MCF 10A (cell line): ENCODE data around the gene TTLL9. TPM values are rescaled to one million over a fixed set of nuclear protein-coding genes. Genes with fewer than 3 reads are reported as not detected.
A peak's percentile ranks its signal among the peaks of the same experiment; 100 is the strongest.

Experiments
- BruUV-seq: library from RNA; stranded (reverse); fragments of 400-500 nt; replicated peaks from 2 replicates; lab custom pipeline; 2021; lab: Mats Ljungman, UMichigan
- CTCF ChIA-PET: fragments of 300-600 bp; sonication (Branson Sonifier 250); formaldehyde crosslinking; extraction: SDS; loops from one replicate; lab custom pipeline; 2021; ENCODE audit warnings: antibody characterized with exemption, inconsistent platforms; lab: Yijun Ruan, JAX
- POLR2A ChIA-PET: fragments of 300-600, 350-650 bp; sonication (Branson Sonifier 250); formaldehyde crosslinking; extraction: SDS; loops from one replicate; lab custom pipeline; 2020; ENCODE audit warnings: antibody characterized with exemption, inconsistent platforms; lab: Yijun Ruan, JAX
- DNase-seq: peaks from one replicate; pipeline ENCODE4 v3.0.0-alpha.2; 2018; ENCODE audit not compliant: unreplicated experiment
- H3K27ac Mint-ChIP-seq: one replicate; pipeline ENCODE4 v1.8.0; 2022; ENCODE audit warnings: mild to moderate bottlenecking, low read depth, mixed read lengths; ENCODE audit not compliant: unreplicated experiment
- H3K27me3 Mint-ChIP-seq: one replicate; pipeline ENCODE4 v1.8.0; 2022; ENCODE audit warnings: mixed read lengths; ENCODE audit not compliant: insufficient read depth, unreplicated experiment
- H3K36me3 Mint-ChIP-seq: one replicate; pipeline ENCODE4 v1.8.0; 2022; ENCODE audit warnings: mild to moderate bottlenecking, moderate library complexity, mixed read lengths; ENCODE audit not compliant: insufficient read depth, unreplicated experiment
- H3K4me1 Mint-ChIP-seq: one replicate; pipeline ENCODE4 v1.8.0; 2022; ENCODE audit warnings: mixed read lengths; ENCODE audit not compliant: insufficient read depth, unreplicated experiment
- H3K4me3 Mint-ChIP-seq: one replicate; pipeline ENCODE4 v1.8.0; 2022; ENCODE audit warnings: mild to moderate bottlenecking, moderate library complexity, mixed read lengths; ENCODE audit not compliant: unreplicated experiment
- H3K9me3 Mint-ChIP-seq: one replicate; pipeline ENCODE4 v1.8.0; 2022; ENCODE audit warnings: mixed read lengths; ENCODE audit not compliant: unreplicated experiment
- intact Hi-C: fragments of 100-400 bp; cut with micrococcal nuclease; formaldehyde crosslinking; loops from 2 replicates; pipeline ENCODE4 v1.14.1; 2022
- total RNA-seq: library from RNA; stranded (reverse); gene quantifications from 2 replicates; pipeline ENCODE4 v1.2.3, GENCODE V29; 2022
- TF ChIP-seq, protein P1 (sequence below): fragments of 200-600 bp; IDR thresholded peaks from one replicate; pipeline ENCODE4 v1.8.0; 2022; ENCODE audit warnings: antibody characterized with exemption, mild to moderate bottlenecking; ENCODE audit not compliant: unreplicated experiment

TTLL9 gene
- total RNA-seq, 1 experiment from 2014 or later = 0.19 TPM

DNA sequence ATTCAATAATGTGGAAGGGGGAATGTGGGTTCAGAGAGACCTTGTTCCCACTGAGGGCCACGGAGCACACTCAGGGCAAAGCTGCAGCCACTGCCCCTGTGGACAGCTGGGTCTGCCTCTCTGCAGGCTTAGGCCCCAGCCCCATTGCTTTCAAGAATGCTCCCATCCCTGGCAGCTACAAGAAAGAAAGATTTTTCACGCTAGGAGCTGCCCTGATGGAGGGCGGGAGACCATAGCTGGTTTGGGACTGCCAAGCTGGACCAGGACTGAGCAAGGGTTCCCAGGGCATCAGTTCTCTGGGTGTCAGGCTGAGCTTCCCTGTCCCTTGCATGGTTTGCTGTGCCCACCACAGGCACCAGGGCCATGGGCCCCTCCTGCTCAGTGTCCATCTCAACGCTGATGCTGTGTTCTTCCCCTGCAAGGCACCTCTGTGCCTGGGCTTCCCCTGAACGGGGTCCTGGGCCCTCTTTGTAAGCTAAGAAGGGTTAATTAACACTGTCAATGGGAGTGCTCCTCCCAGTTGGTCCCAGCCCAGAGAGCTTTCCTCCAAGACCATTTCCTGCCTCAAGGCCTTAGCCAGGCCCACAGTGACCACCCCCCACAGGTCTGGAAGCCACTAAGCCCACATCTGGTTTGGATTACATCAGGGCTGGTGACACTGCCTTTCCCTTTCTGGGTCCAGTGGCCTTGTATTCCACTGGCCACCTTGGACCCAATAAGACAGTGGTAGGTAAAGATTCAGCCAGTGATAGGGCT lies 33.4 kb upstream of the TTLL9 start:
- Mint-ChIP-seq H3K4me1 (peaks cover 10% of the 10 kb centered on the region), H3K4me3 (no peak overlapping the region), H3K27ac (no peak overlapping the region), H3K9me3 (no peaks in the 10 kb centered on the region), H3K27me3 (no peaks in the 10 kb centered on the region), H3K36me3 (no peaks in the 10 kb centered on the region)
- TF ChIP-seq, protein P1, sequence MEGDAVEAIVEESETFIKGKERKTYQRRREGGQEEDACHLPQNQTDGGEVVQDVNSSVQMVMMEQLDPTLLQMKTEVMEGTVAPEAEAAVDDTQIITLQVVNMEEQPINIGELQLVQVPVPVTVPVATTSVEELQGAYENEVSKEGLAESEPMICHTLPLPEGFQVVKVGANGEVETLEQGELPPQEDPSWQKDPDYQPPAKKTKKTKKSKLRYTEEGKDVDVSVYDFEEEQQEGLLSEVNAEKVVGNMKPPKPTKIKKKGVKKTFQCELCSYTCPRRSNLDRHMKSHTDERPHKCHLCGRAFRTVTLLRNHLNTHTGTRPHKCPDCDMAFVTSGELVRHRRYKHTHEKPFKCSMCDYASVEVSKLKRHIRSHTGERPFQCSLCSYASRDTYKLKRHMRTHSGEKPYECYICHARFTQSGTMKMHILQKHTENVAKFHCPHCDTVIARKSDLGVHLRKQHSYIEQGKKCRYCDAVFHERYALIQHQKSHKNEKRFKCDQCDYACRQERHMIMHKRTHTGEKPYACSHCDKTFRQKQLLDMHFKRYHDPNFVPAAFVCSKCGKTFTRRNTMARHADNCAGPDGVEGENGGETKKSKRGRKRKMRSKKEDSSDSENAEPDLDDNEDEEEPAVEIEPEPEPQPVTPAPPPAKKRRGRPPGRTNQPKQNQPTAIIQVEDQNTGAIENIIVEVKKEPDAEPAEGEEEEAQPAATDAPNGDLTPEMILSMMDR = no peak
- intact Hi-C loops = no loop called here
- BruUV-seq = no TSS peak
- ChIA-PET POLR2A (interaction anchor here (0.7 kb wide), 1 partner anchor 239 kb away, joined by 3 read pairs; no protein-coding TSS in a partner anchor), CTCF (interaction anchor here (1.2 to 10.4 kb wide), 8 partner anchors 10 to 255 kb away, joined by 3 to 92 read pairs (median 18); partner anchors contain the start of gene FOXS1)
- DNase-seq = no peak

DNA sequence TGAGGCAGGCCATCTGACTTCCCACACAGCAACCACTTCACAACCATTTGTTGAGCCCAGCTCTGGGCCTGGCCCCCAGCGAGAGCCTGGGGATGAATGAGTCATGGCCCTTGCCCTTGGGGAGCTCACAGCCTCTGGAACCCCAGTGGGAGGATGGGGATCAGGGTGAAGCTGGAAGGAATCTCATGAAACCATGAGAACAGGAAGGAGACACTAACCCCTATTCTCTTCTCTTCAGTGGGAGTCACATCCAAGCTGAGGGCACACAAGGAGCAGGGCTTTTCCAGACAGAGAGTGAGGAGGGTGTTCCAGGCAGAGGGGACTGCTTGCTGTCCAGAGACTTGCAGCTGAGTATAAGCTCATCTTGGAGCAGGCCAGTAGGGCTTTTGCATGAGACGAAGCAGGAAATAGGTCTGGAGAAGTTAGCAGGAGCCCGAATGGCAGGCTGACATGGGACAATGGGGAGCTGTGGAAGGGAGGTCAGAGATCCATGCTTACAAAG lies 32.5 kb upstream of the TTLL9 start:
- peak; percentile 52 for DNase-seq
- no TSS peak for BruUV-seq
- Mint-ChIP-seq H3K4me3 (no peak overlapping the region), H3K27me3 (no peaks in the 10 kb centered on the region), H3K36me3 (no peaks in the 10 kb centered on the region), H3K4me1 (peaks cover 18% of the 10 kb centered on the region), H3K9me3 (no peaks in the 10 kb centered on the region), H3K27ac (no peak overlapping the region)
- ChIA-PET CTCF (interaction anchor here (0.5 to 10.4 kb wide), 9 partner anchors 9 to 193 kb away, joined by 3 to 92 read pairs (median 13); partner anchors contain the start of gene FOXS1), POLR2A (interaction anchor here (0.9 to 1.1 kb wide), 3 partner anchors 17 to 272 kb away, joined by 3 to 4 read pairs (median 4); partner anchors contain the start of gene TM9SF4)
- TF ChIP-seq, protein P1 = no peak
- intact Hi-C loops = no loop called here

DNA sequence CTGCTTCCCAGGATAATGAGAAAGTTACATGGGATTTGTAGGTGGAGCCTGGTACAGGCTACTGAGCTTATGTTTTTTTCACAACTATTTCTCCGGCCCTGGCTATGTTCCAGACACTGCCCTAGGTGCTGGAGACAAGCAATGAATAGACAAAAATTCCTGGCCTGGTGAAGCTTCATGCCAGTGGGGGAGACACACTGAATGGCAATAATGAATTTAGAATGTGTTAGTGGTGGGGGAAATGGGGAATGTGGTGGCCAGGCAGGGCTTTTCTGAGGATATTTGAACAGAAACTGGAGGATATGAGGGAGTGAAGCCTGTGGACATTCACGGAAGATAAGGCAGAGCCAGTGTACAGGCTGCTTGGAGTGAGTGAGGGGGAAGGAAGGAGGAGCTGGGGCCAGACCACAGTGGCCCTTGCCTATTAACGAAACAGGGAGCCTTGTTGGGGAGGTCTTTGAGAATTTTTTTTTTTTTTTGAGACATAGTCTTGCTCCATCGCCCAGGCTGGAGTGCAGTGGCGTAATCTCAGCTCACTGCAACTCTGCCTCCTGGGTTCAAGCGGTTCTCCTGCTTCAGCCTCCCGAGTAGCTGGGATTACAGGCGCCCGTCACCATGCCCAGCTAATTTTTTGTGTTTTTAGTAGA lies 31.7 kb upstream of the TTLL9 start:
- Mint-ChIP-seq H3K9me3 (no peaks in the 10 kb centered on the region), H3K4me3 (no peak overlapping the region), H3K36me3 (no peaks in the 10 kb centered on the region), H3K4me1 (peaks cover 18% of the 10 kb centered on the region), H3K27ac (no peak overlapping the region), H3K27me3 (no peaks in the 10 kb centered on the region)
- ChIA-PET CTCF (interaction anchor here (0.5 to 10.4 kb wide), 9 partner anchors 8 to 261 kb away, joined by 3 to 92 read pairs (median 5); partner anchors contain the start of gene FOXS1), POLR2A (interaction anchor here (0.9 to 1.1 kb wide), 3 partner anchors 16 to 271 kb away, joined by 3 to 4 read pairs (median 4); partner anchors contain the start of gene TM9SF4)
- no TSS peak for BruUV-seq
- DNase-seq = peak; percentile 58
- TF ChIP-seq, protein P1 = no peak
- intact Hi-C loops = no loop called here
